ENCODE measurements around the gene EFNA3.

EFNA3 gene

DNA sequence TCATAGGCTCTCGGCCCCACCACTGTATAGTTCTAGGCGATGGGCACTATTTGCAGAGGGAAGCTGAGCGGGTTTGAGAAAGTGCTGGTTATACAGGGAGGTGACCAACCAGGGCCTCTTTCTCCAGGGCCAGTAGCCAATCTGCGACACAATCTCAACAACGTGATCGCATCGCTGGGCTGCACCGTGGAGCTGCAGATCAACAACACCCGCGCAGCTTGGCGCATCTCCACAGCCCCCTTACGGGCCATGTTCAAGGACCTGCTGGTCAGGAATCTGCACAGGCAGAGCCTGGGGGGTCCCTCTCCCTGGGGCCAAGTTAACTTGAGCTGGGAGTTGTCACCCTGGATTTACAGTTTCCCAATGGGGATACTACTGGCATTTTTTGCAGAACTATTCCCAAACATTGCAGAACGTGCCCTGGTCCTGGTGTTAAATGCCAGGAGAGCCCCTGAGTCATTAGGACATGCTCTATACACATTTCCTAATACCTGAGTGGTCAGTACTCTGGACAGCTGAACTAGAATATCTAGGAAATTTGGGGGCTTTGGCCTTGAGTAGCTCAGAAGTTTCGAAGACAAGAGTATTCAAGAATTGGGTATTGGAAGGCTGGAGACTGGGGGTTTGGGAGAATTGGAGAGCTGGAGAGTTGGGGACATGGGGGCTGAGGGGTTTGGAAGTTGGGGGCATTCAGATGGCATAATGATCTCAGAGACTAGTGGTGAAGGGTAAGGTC lies 38.1 kb upstream of the EFNA3 start:
- TF ChIP-seq, protein P1, sequence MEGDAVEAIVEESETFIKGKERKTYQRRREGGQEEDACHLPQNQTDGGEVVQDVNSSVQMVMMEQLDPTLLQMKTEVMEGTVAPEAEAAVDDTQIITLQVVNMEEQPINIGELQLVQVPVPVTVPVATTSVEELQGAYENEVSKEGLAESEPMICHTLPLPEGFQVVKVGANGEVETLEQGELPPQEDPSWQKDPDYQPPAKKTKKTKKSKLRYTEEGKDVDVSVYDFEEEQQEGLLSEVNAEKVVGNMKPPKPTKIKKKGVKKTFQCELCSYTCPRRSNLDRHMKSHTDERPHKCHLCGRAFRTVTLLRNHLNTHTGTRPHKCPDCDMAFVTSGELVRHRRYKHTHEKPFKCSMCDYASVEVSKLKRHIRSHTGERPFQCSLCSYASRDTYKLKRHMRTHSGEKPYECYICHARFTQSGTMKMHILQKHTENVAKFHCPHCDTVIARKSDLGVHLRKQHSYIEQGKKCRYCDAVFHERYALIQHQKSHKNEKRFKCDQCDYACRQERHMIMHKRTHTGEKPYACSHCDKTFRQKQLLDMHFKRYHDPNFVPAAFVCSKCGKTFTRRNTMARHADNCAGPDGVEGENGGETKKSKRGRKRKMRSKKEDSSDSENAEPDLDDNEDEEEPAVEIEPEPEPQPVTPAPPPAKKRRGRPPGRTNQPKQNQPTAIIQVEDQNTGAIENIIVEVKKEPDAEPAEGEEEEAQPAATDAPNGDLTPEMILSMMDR (IDR thresholded peaks at IDR 0.05; ENCODE audit: insufficient read depth, missing control alignments): no peak
- no peak for DNase-seq (ENCODE audit: insufficient read length, low spot score)
- no peak for FAIRE-seq

DNA sequence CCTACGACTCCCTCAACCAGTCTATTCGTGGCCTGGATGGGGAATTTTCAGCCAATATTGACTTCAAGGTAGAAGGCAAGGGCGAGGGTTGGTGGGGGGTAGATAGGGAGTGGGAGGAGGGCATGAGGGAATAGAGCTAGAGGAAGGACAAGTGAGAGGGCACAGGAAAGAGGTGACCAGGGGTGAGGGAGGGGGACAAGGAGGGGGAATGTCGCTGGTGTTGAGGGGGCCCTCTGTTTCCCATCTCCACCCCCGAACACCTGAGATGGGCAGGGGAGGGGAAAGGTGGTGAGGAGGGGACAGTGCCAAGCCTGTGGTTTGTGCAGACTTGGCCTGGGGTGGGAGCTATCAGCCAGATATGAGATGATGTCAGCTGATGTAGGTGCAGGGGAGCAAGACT lies 35.8 kb upstream of the EFNA3 start:
- FAIRE-seq: no peak

DNA sequence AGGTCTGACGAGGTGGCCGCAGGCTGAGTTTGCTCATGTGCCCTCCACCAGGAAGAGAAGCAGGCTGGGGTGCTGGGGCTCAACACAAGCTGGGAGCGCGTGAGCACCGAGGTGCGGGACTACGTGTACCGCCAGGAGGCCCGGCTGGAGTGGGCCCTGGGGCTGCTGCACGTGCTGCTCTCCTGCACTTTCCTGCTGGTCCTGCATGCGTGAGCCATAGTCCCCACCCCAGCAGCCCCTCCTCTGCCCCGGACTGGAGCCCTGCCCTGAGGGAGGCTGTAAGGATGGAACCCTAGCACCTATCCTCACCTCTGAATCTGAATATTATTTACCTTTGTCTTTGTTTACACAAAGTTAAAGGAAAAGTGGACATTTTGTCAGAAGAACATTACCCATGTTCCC lies 35.3 kb upstream of the EFNA3 start:
- DNase-seq (ENCODE audit: insufficient read length, low spot score): no peak
- no peak for FAIRE-seq
- TF ChIP-seq, protein P1 (IDR thresholded peaks at IDR 0.05; ENCODE audit: insufficient read depth, missing control alignments): no peak

More for the DNA sequence above, 35.8 kb upstream of the EFNA3 start:
- DNase-seq (ENCODE audit: insufficient read length, low spot score): no peak
- TF ChIP-seq, protein P1 (IDR thresholded peaks at IDR 0.05; ENCODE audit: insufficient read depth, missing control alignments): no peak

DNA sequence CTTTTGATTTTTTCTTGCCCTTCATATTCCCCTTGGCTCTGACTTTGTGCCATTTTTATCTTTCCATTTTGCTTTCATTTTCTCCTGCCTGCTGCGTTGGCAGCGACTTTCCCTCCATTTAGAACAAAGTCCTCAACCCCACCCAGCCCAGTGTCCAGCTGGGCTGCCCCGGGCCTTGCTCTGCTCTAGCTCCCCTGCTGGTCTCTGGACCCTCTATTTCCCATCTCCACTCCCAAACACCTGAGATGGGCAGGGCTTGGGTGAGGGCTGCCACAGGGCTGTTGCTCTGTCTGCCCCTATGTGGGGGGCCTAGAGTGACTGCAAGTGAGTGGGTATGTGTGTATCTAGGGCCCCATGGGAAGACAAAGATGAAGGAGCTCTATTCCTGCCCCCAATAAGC lies 34.8 kb upstream of the EFNA3 start:
- DNase-seq (ENCODE audit: insufficient read length, low spot score) (no peak), FAIRE-seq (no peak)
- TF ChIP-seq, protein P1 (IDR thresholded peaks at IDR 0.05; ENCODE audit: insufficient read depth, missing control alignments): no peak

DNA sequence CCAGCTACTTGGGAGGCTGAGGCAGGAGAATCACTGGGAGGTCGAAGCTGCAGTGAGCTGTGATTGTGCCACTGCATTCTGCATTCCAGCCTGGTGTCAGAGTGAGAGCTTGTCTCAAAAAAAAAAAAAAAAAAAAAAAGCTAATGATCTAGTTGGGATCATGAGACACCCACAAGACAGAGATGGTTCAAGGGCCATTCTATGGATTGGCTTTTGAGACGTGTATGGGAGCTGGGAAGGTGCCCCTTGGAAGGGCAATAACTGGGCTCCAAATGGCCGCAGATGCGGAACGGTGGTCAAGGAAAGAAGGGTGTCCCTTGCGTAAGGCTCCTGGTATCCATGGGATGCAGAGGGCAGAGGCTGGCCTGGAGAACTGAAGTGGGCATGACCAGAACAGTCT lies 34.3 kb upstream of the EFNA3 start:
- DNase-seq (ENCODE audit: insufficient read length, low spot score) (no peak), FAIRE-seq (no peak)
- TF ChIP-seq, protein P1 (IDR thresholded peaks at IDR 0.05; ENCODE audit: insufficient read depth, missing control alignments): no peak

DNA sequence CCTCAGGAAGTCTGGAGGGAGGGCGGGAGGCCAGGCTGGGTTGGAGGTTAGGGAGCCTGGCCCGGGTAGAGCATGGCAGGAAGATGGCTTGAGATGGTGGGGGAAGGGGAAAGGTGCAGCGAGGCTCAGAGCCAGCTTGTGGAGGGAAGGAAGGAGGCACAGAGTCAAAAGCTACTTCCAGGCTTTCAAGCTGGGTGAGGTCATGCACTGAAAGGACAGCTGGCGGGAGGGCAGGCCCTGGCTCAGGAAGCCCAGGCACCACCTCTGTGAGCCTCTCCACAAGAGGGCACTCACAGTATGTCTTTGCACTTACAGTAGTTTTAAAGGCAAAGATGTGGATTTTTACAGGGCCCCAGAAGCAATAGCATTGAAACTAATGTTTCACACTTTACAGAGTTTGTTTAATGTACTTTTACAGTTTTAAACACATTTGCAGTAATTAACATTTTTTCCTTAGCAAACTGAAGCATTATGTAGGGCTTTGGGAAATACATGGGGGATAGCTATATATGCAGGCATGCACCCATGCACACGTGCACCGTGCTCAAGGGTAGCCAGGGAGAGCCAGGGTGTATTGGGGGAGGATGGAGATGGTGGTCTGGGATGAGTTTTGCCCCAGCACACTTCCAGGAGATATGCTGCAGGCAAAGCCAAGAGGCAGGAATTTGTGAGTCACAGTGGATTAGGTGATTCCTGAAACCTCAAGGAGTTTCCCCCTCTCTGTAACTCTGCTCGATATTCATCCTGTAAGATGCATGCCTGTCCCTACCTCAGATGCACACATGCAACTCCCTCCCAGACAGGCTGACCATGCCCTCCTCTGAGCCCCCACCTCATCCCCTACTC lies 33.6 kb upstream of the EFNA3 start:
- DNase-seq (ENCODE audit: insufficient read length, low spot score): peak; percentile 85
- TF ChIP-seq, protein P1 (IDR thresholded peaks at IDR 0.05; ENCODE audit: insufficient read depth, missing control alignments): peak; percentile 85
- peak; percentile 25 for FAIRE-seq

All from D721Med (cell line).